ENCODE data around the gene NR2F2.

Gene NR2F2

GRCh38 chr15:96362755-96363651 lies 32.5 kb downstream of the NR2F2 start:
- TF ChIP-seq GATA2 (IDR thresholded peaks at IDR 0.05; ENCODE audit: low read depth, low read length) (no peak), GATA3 (IDR thresholded peaks at IDR 0.05; ENCODE audit: low read depth, low read length) (no peak)

- TF ChIP-seq GATA2 (IDR thresholded peaks at IDR 0.05; ENCODE audit: low read depth, low read length), result no peak
- no peak for TF ChIP-seq GATA3 (IDR thresholded peaks at IDR 0.05; ENCODE audit: low read depth, low read length)
These were observed 33.2 kb downstream of the NR2F2 start for GRCh38 chr15:96363707-96364106.

GRCh38 chr15:96365781-96366525 lies 35.5 kb downstream of the NR2F2 start:
- TF ChIP-seq GATA3 (IDR thresholded peaks at IDR 0.05; ENCODE audit: low read depth, low read length), result no peak
- TF ChIP-seq GATA2 (IDR thresholded peaks at IDR 0.05; ENCODE audit: low read depth, low read length), result no peak

GRCh38 chr15:96366526-96366877 lies 36.0 kb downstream of the NR2F2 start:
- TF ChIP-seq GATA2 (IDR thresholded peaks at IDR 0.05; ENCODE audit: low read depth, low read length) (no peak), GATA3 (IDR thresholded peaks at IDR 0.05; ENCODE audit: low read depth, low read length) (no peak)

- TF ChIP-seq GATA2 (IDR thresholded peaks at IDR 0.05; ENCODE audit: low read depth, low read length) (no peak), GATA3 (IDR thresholded peaks at IDR 0.05; ENCODE audit: low read depth, low read length) (no peak)
These were observed 37.1 kb downstream of the NR2F2 start for GRCh38 chr15:96367311-96368200.

GRCh38 chr15:96369351-96369750 lies 38.9 kb downstream of the NR2F2 start:
- no peak for TF ChIP-seq GATA3 (IDR thresholded peaks at IDR 0.05; ENCODE audit: low read depth, low read length)
- TF ChIP-seq GATA2 (IDR thresholded peaks at IDR 0.05; ENCODE audit: low read depth, low read length), result no peak

GRCh38 chr15:96369825-96370621 lies 39.5 kb downstream of the NR2F2 start:
- TF ChIP-seq GATA3 (IDR thresholded peaks at IDR 0.05; ENCODE audit: low read depth, low read length) (no peak), GATA2 (IDR thresholded peaks at IDR 0.05; ENCODE audit: low read depth, low read length) (no peak)

GRCh38 chr15:96372554-96372953 lies 42.1 kb downstream of the NR2F2 start:
- TF ChIP-seq GATA2 (IDR thresholded peaks at IDR 0.05; ENCODE audit: low read depth, low read length), result no peak
- TF ChIP-seq GATA3 (IDR thresholded peaks at IDR 0.05; ENCODE audit: low read depth, low read length), result no peak

GRCh38 chr15:96374499-96374898 lies 44.0 kb downstream of the NR2F2 start:
- TF ChIP-seq GATA3 (IDR thresholded peaks at IDR 0.05; ENCODE audit: low read depth, low read length) (no peak), GATA2 (IDR thresholded peaks at IDR 0.05; ENCODE audit: low read depth, low read length) (no peak)

- no peak for TF ChIP-seq GATA3 (IDR thresholded peaks at IDR 0.05; ENCODE audit: low read depth, low read length)
These were observed 51.0 kb downstream of the NR2F2 start for GRCh38 chr15:96381463-96381862.

- TF ChIP-seq GATA2 (IDR thresholded peaks at IDR 0.05; ENCODE audit: low read depth, low read length) (no peak), GATA3 (IDR thresholded peaks at IDR 0.05; ENCODE audit: low read depth, low read length) (no peak)
These were observed 54.7 kb downstream of the NR2F2 start for GRCh38 chr15:96385195-96385594.

- TF ChIP-seq GATA2 (IDR thresholded peaks at IDR 0.05; ENCODE audit: low read depth, low read length) (no peak), GATA3 (IDR thresholded peaks at IDR 0.05; ENCODE audit: low read depth, low read length) (no peak)
These were observed 58.2 kb downstream of the NR2F2 start for GRCh38 chr15:96388673-96389072.

Measured in SH-SY5Y (cell line).